ENCODE results near the gene ZNF396. TPM values are rescaled to one million over a fixed set of nuclear protein-coding genes. Genes with fewer than 3 reads are reported as not detected.

The ZNF396 gene
- total RNA-seq, 1 donor from 2014 or later: 1.4 TPM

GRCh38 chr18:35408843-35409261 lies 31.7 kb upstream of the ZNF396 start:
- Mint-ChIP-seq H3K36me3 (ENCODE audit: low read depth, unreplicated experiment) (no peaks in the 10 kb centered on the region), H3K9me3 (ENCODE audit: unreplicated experiment) (peaks cover 6% of the 10 kb centered on the region), H3K4me1 (ENCODE audit: low read depth, unreplicated experiment) (no peaks in the 10 kb centered on the region), H3K4me3 (ENCODE audit: unreplicated experiment) (no peak overlapping the region), H3K27ac (ENCODE audit: unreplicated experiment) (no peak overlapping the region), H3K27me3 (ENCODE audit: low read depth, unreplicated experiment) (peaks cover 4% of the 10 kb centered on the region)
- Histone ChIP-seq H3K9ac (ENCODE audit: low read length) (no peak overlapping the region), H3K27me3 (ENCODE audit: insufficient read depth, low read length) (peaks cover 2% of the 10 kb centered on the region), H3K9me3 (ENCODE audit: insufficient read depth, low read depth, low read length) (no peaks in the 10 kb centered on the region), H3K79me2 (ENCODE audit: insufficient read depth, low read length) (no peaks in the 10 kb centered on the region), H3K4me2 (ENCODE audit: low read length) (no peak overlapping the region), H3K27ac (ENCODE audit: low read depth, low read length) (no peak overlapping the region), H4K20me1 (ENCODE audit: insufficient read depth, low read length) (no peaks in the 10 kb centered on the region), H3K36me3 (ENCODE audit: insufficient read depth, low read length) (no peaks in the 10 kb centered on the region), H3K4me1 (ENCODE audit: insufficient read depth, low read length) (peaks cover 2% of the 10 kb centered on the region), H3K4me3 (ENCODE audit: insufficient read depth, low read depth, low read length) (no peak overlapping the region), H2AFZ (ENCODE audit: low read depth, low read length) (no peak overlapping the region)
- TF ChIP-seq, protein P1, sequence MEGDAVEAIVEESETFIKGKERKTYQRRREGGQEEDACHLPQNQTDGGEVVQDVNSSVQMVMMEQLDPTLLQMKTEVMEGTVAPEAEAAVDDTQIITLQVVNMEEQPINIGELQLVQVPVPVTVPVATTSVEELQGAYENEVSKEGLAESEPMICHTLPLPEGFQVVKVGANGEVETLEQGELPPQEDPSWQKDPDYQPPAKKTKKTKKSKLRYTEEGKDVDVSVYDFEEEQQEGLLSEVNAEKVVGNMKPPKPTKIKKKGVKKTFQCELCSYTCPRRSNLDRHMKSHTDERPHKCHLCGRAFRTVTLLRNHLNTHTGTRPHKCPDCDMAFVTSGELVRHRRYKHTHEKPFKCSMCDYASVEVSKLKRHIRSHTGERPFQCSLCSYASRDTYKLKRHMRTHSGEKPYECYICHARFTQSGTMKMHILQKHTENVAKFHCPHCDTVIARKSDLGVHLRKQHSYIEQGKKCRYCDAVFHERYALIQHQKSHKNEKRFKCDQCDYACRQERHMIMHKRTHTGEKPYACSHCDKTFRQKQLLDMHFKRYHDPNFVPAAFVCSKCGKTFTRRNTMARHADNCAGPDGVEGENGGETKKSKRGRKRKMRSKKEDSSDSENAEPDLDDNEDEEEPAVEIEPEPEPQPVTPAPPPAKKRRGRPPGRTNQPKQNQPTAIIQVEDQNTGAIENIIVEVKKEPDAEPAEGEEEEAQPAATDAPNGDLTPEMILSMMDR (IDR thresholded peaks at IDR 0.05; ENCODE audit: insufficient read depth, low read depth, low read length): no peak
- TF ChIP-seq EZH2 (IDR thresholded peaks at IDR 0.05; ENCODE audit: insufficient read depth, low read length): no peak
- FAIRE-seq (no peak), DNase-seq (ENCODE audit: low read depth) (no peak)

DNA sequence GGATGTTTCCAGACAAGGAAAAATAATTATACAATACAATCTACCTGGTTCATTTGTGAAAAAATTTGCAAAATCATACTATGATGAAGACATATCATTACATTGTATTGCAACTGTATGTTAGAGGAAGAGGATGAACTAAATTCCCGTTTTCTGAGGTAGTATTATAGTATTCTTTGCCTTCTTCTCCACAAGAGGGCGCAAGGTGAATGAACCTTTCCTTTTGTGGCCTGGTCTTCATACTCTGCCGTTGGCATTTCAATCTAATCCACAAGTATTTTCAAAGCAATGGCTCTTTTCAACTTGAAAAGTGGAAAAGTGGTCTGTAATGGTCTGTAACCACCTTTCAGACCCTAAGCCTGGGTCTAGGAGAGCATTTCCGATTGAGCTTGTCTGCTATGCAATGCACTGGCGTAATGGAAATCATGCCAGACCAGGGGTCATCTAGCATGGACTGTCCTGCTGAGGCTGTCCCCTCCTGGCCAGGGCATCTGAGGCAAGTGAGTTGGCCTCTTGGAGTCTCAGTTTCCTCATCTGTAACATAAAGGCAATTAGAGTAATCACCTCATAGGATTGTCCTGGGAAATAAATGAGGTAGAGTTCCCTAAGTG lies 30.8 kb upstream of the ZNF396 start:
- Mint-ChIP-seq H3K4me1 (ENCODE audit: low read depth, unreplicated experiment) (no peaks in the 10 kb centered on the region), H3K4me3 (ENCODE audit: unreplicated experiment) (no peak overlapping the region), H3K9me3 (ENCODE audit: unreplicated experiment) (peaks cover 6% of the 10 kb centered on the region), H3K27me3 (ENCODE audit: low read depth, unreplicated experiment) (peaks cover 4% of the 10 kb centered on the region), H3K36me3 (ENCODE audit: low read depth, unreplicated experiment) (no peaks in the 10 kb centered on the region), H3K27ac (ENCODE audit: unreplicated experiment) (no peak overlapping the region)
- Histone ChIP-seq H3K9ac (ENCODE audit: low read length) (no peak overlapping the region), H4K20me1 (ENCODE audit: insufficient read depth, low read length) (no peaks in the 10 kb centered on the region), H3K27ac (ENCODE audit: low read depth, low read length) (no peak overlapping the region), H2AFZ (ENCODE audit: low read depth, low read length) (peak overlapping the region; percentile 71), H3K27me3 (ENCODE audit: insufficient read depth, low read length) (peaks cover 2% of the 10 kb centered on the region), H3K79me2 (ENCODE audit: insufficient read depth, low read length) (no peaks in the 10 kb centered on the region), H3K4me1 (ENCODE audit: insufficient read depth, low read length) (peaks cover 2% of the 10 kb centered on the region), H3K9me3 (ENCODE audit: insufficient read depth, low read depth, low read length) (no peaks in the 10 kb centered on the region), H3K4me2 (ENCODE audit: low read length) (no peak overlapping the region), H3K36me3 (ENCODE audit: insufficient read depth, low read length) (no peaks in the 10 kb centered on the region), H3K4me3 (ENCODE audit: insufficient read depth, low read depth, low read length) (no peak overlapping the region)
- peak; percentile 40 for DNase-seq (ENCODE audit: low read depth)
- no peak for FAIRE-seq
- TF ChIP-seq, protein P1 (IDR thresholded peaks at IDR 0.05; ENCODE audit: insufficient read depth, low read depth, low read length): peak; percentile 75
- TF ChIP-seq EZH2 (IDR thresholded peaks at IDR 0.05; ENCODE audit: insufficient read depth, low read length): no peak

DNA sequence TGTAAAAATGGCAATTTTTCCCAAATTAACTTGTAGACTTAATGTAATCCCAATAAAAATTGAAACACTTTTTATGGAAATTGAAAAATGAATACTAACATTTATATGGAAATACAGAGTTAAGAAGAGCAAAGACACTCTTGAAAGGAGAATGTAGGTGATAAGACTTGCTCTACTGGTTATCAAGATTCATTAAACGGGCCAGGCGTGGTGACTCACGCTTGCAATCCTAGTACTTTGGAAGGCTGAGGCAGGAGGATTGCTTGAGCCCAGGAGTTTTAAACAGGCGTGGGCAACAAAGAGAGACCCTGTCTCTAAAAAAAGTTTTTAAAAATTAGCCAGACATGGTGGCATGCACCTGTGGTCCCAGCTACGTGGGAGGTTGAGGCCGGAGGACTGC lies 29.5 kb upstream of the ZNF396 start:
- H3K27me3 Mint-ChIP-seq (ENCODE audit: low read depth, unreplicated experiment): peaks cover 4% of the 10 kb centered on the region

More for the DNA sequence above, 29.5 kb upstream of the ZNF396 start:
- H3K9ac ChIP-seq (ENCODE audit: low read length): no peak overlapping the region
- no peak for TF ChIP-seq EZH2 (IDR thresholded peaks at IDR 0.05; ENCODE audit: insufficient read depth, low read length)
- TF ChIP-seq, protein P1 (IDR thresholded peaks at IDR 0.05; ENCODE audit: insufficient read depth, low read depth, low read length): no peak
- no peak overlapping the region for H3K27ac ChIP-seq (ENCODE audit: low read depth, low read length)
- H3K4me1 ChIP-seq (ENCODE audit: insufficient read depth, low read length): peaks cover 2% of the 10 kb centered on the region
- H3K9me3 ChIP-seq (ENCODE audit: insufficient read depth, low read depth, low read length): no peaks in the 10 kb centered on the region
- no peaks in the 10 kb centered on the region for H4K20me1 ChIP-seq (ENCODE audit: insufficient read depth, low read length)
- Mint-ChIP-seq H3K36me3 (ENCODE audit: low read depth, unreplicated experiment) (no peaks in the 10 kb centered on the region), H3K4me1 (ENCODE audit: low read depth, unreplicated experiment) (no peaks in the 10 kb centered on the region), H3K27ac (ENCODE audit: unreplicated experiment) (no peak overlapping the region), H3K4me3 (ENCODE audit: unreplicated experiment) (no peak overlapping the region), H3K9me3 (ENCODE audit: unreplicated experiment) (peaks cover 5% of the 10 kb centered on the region)
- no peak for FAIRE-seq
- no peak overlapping the region for H2AFZ ChIP-seq (ENCODE audit: low read depth, low read length)
- H3K4me2 ChIP-seq (ENCODE audit: low read length): no peak overlapping the region
- no peak overlapping the region for H3K4me3 ChIP-seq (ENCODE audit: insufficient read depth, low read depth, low read length)
- no peaks in the 10 kb centered on the region for H3K27me3 ChIP-seq (ENCODE audit: insufficient read depth, low read length)
- H3K79me2 ChIP-seq (ENCODE audit: insufficient read depth, low read length): no peaks in the 10 kb centered on the region
- no peaks in the 10 kb centered on the region for H3K36me3 ChIP-seq (ENCODE audit: insufficient read depth, low read length)
- no peak for DNase-seq (ENCODE audit: low read depth)
